ENCODE data around the gene GAD1. TPM values are rescaled to one million over a fixed set of nuclear protein-coding genes. Genes with fewer than 3 reads are reported as not detected.
A peak's percentile ranks its signal among the peaks of the same experiment; 100 is the strongest.

The GAD1 gene
- total RNA-seq, 1 donor from 2014 or later: 0.34 TPM

- Mint-ChIP-seq H3K27me3 (ENCODE audit: low read depth) (peaks cover 84% of the 10 kb centered on the region), H3K4me3 (peak overlapping the region; percentile 18), H3K27ac (no peak overlapping the region), H3K36me3 (no peaks in the 10 kb centered on the region), H3K9me3 (no peaks in the 10 kb centered on the region), H3K4me1 (peaks cover 32% of the 10 kb centered on the region)
- no peak for DNase-seq (ENCODE audit: low spot score in 2 of 2, unreplicated experiment in 2 of 2)
- no peak for TF ChIP-seq CTCF (IDR thresholded peaks at IDR 0.05; ENCODE audit: unreplicated experiment)
These were observed 1.4 kb upstream of the GAD1 start for GRCh38 chr2:170815311-170815710.

GRCh38 chr2:170815746-170816503 is 762 bp upstream of the GAD1 start:
- H3K9me3 Mint-ChIP-seq: no peaks in the 10 kb centered on the region
- H3K4me1 Mint-ChIP-seq: peaks cover 37% of the 10 kb centered on the region
- no peak overlapping the region for H3K27ac Mint-ChIP-seq
- H3K4me3 Mint-ChIP-seq: peak overlapping the region; percentile 62
- peaks cover 90% of the 10 kb centered on the region for H3K27me3 Mint-ChIP-seq (ENCODE audit: low read depth)
- H3K36me3 Mint-ChIP-seq: no peaks in the 10 kb centered on the region
- peak; percentile 72 to 89 for DNase-seq (ENCODE audit: low spot score in 2 of 2, unreplicated experiment in 2 of 2)
- TF ChIP-seq CTCF (IDR thresholded peaks at IDR 0.05; ENCODE audit: unreplicated experiment): peak; percentile 83

GRCh38 chr2:170817093-170818035 is 677 bp downstream of the GAD1 start:
- H3K27me3 Mint-ChIP-seq (ENCODE audit: low read depth): peaks cover 100% of the 10 kb centered on the region
- DNase-seq (ENCODE audit: low spot score in 2 of 2, unreplicated experiment in 2 of 2): no peak
- no peak for TF ChIP-seq CTCF (IDR thresholded peaks at IDR 0.05; ENCODE audit: unreplicated experiment)
- no peak overlapping the region for H3K27ac Mint-ChIP-seq
- H3K4me1 Mint-ChIP-seq: peaks cover 48% of the 10 kb centered on the region
- H3K36me3 Mint-ChIP-seq: no peaks in the 10 kb centered on the region
- H3K9me3 Mint-ChIP-seq: no peaks in the 10 kb centered on the region
- H3K4me3 Mint-ChIP-seq: peak overlapping the region; percentile 62

GRCh38 chr2:170818036-170818751 is 1.5 kb downstream of the GAD1 start:
- Mint-ChIP-seq H3K27me3 (ENCODE audit: low read depth) (peaks cover 100% of the 10 kb centered on the region), H3K9me3 (no peaks in the 10 kb centered on the region), H3K4me1 (peaks cover 52% of the 10 kb centered on the region), H3K4me3 (peak overlapping the region; percentile 62), H3K27ac (no peak overlapping the region), H3K36me3 (no peaks in the 10 kb centered on the region)
- no peak for TF ChIP-seq CTCF (IDR thresholded peaks at IDR 0.05; ENCODE audit: unreplicated experiment)
- no peak for DNase-seq (ENCODE audit: low spot score in 2 of 2, unreplicated experiment in 2 of 2)

- no peak for DNase-seq (ENCODE audit: low spot score in 2 of 2, unreplicated experiment in 2 of 2)
- H3K27ac Mint-ChIP-seq: no peak overlapping the region
- peaks cover 52% of the 10 kb centered on the region for H3K4me1 Mint-ChIP-seq
- H3K36me3 Mint-ChIP-seq: no peaks in the 10 kb centered on the region
- H3K27me3 Mint-ChIP-seq (ENCODE audit: low read depth): peaks cover 99% of the 10 kb centered on the region
- H3K4me3 Mint-ChIP-seq: peak overlapping the region; percentile 58
- no peaks in the 10 kb centered on the region for H3K9me3 Mint-ChIP-seq
- no peak for TF ChIP-seq CTCF (IDR thresholded peaks at IDR 0.05; ENCODE audit: unreplicated experiment)
These were observed 2.2 kb downstream of the GAD1 start for GRCh38 chr2:170818752-170819470.

Data from mesothelial cell of epicardium (in vitro differentiated cells).